ENCODE results near the gene LPCAT2. TPM values are rescaled to one million over a fixed set of nuclear protein-coding genes. Genes with fewer than 3 reads are reported as not detected.

Gene LPCAT2
- total and polyA plus RNA-seq, 2 donors (not counting 3 experiments of a cell fraction or from before 2014, with no cell fraction given): 64.5 to 72.9 TPM

- POLR2A ChIA-PET: no interaction called here
- Histone ChIP-seq H3K27ac (ENCODE audit: insufficient read depth, low read depth, low read length) (peak overlapping the region; percentile 49), H3K9me3 (replicated peaks; ENCODE audit: control insufficient read depth, insufficient read depth, low read length) (no peaks in the 10 kb centered on the region), H3K9me1 (replicated peaks; ENCODE audit: control insufficient read depth, extremely low read depth, insufficient read depth, low read length) (no peaks in the 10 kb centered on the region), H4K20me1 (replicated peaks; ENCODE audit: control insufficient read depth, extremely low read depth, insufficient read depth, low read length) (no peaks in the 10 kb centered on the region), H3K79me2 (ENCODE audit: control insufficient read depth, insufficient read depth, low read length) (peaks cover 5% of the 10 kb centered on the region), H3K36me3 (ENCODE audit: control insufficient read depth in 2 of 2, extremely low read depth in 1 of 2, insufficient read depth in 2 of 2, low read length in 2 of 2) (peaks cover 52 to 78% of the 10 kb centered on the region in 2 experiments), H3K4me3 (replicated peaks in 1 of 3; ENCODE audit: insufficient read depth in 1 of 3, low read depth in 1 of 3, low read length in 3 of 3) (no peak overlapping the region), H3K9ac (replicated peaks; ENCODE audit: extremely low read depth, insufficient read depth, low read length) (no peak overlapping the region), H3K4me2 (ENCODE audit: insufficient read depth, low read length) (no peak overlapping the region), H3K4me1 (ENCODE audit: control insufficient read depth, extremely low read depth, insufficient read depth, low read length) (peaks cover 29% of the 10 kb centered on the region), H3K27me3 (ENCODE audit: control insufficient read depth in 2 of 2, insufficient read depth in 2 of 2, low read length in 2 of 2) (no peaks in the 10 kb centered on the region), H2AFZ (ENCODE audit: low read depth, low read length) (no peak overlapping the region)
- dilution Hi-C loops (cut with MboI; ENCODE audit: extremely low pct_ligation_motif_present, low sequenced_read_pairs): no loop called here
- TF ChIP-seq FOS (IDR thresholded peaks at IDR 0.05; ENCODE audit: borderline replicate concordance, insufficient read depth, low read length) (no peak), POLR2A (IDR thresholded peaks at IDR 0.05; ENCODE audit: low read depth, low read length) (no peak), POLR2AphosphoS5 (IDR thresholded peaks at IDR 0.05; ENCODE audit: insufficient read depth, low read depth, low read length) (no peak), JUN (IDR thresholded peaks at IDR 0.05; ENCODE audit: borderline replicate concordance, insufficient read depth, insufficient read length, low read depth) (no peak), EZH2 (IDR thresholded peaks at IDR 0.05; ENCODE audit: borderline replicate concordance, low read depth, low read length, severe bottlenecking) (no peak), MYC (IDR thresholded peaks at IDR 0.05; ENCODE audit: low read depth, low read length) (no peak), MAX (IDR thresholded peaks at IDR 0.05; ENCODE audit: insufficient read depth, insufficient read length) (no peak), GATA2 (IDR thresholded peaks at IDR 0.05; ENCODE audit: insufficient read depth, insufficient read length, low read depth, low read length) (no peak)
- TF ChIP-seq, protein P1, sequence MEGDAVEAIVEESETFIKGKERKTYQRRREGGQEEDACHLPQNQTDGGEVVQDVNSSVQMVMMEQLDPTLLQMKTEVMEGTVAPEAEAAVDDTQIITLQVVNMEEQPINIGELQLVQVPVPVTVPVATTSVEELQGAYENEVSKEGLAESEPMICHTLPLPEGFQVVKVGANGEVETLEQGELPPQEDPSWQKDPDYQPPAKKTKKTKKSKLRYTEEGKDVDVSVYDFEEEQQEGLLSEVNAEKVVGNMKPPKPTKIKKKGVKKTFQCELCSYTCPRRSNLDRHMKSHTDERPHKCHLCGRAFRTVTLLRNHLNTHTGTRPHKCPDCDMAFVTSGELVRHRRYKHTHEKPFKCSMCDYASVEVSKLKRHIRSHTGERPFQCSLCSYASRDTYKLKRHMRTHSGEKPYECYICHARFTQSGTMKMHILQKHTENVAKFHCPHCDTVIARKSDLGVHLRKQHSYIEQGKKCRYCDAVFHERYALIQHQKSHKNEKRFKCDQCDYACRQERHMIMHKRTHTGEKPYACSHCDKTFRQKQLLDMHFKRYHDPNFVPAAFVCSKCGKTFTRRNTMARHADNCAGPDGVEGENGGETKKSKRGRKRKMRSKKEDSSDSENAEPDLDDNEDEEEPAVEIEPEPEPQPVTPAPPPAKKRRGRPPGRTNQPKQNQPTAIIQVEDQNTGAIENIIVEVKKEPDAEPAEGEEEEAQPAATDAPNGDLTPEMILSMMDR (IDR thresholded peaks at IDR 0.05; ENCODE audit: extremely low read depth in 1 of 2, insufficient read depth in 1 of 2, low read depth in 1 of 2, low read length in 2 of 2): no peak
- no TSS peak for BruUV-seq (replicated peaks)
- peak; percentile 15 for FAIRE-seq
- no peak for DNase-seq (ENCODE audit: low read depth, low spot score)
- intact Hi-C loops (cut with micrococcal nuclease): no loop called here
- CTCF ChIA-PET: interaction anchor here (1.2 to 3.0 kb wide), 4 partner anchors 11 to 24 kb away, joined by 3 to 13 read pairs (median 6); no protein-coding TSS in a partner anchor
Observed at GRCh38 chr16:55489119-55489955, 19.5 kb upstream of the LPCAT2 start.
